Subcutaneous abdominal adipose tissue (tissue), 5 donors: Measurements from ENCODE around the gene SUMF1.
"Not testable (repeated sequence)": the region's sequence is repeated elsewhere in the genome, so short reads cannot be mapped to it uniquely, and the experiment has no call there.

ENCODE experiments used
- H3K27ac ChIP-seq: one replicate; pipeline ENCODE4 v1.7.0; 2013; ENCODE audit warnings: low read depth, mild to moderate bottlenecking, inconsistent platforms, low read length, moderate library complexity
- H3K27me3 ChIP-seq, 5 donors: one replicate each; pipeline ENCODE4 v1.7.0; 2013; ENCODE audit warnings: low read length in 5 of 5, inconsistent platforms in 1 of 5; ENCODE audit not compliant: control insufficient read depth in 5 of 5, insufficient read depth in 4 of 5
- H3K36me3 ChIP-seq, 5 donors: one replicate each; pipeline ENCODE4 v1.7.0; 2013; ENCODE audit warnings: low read length in 5 of 5; ENCODE audit not compliant: control insufficient read depth in 5 of 5, insufficient read depth in 5 of 5
- H3K4me1 ChIP-seq, 5 donors: one replicate each; pipeline ENCODE4 v1.7.0; 2013; ENCODE audit warnings: low read length in 5 of 5, mild to moderate bottlenecking in 3 of 5, moderate library complexity in 1 of 5; ENCODE audit not compliant: control insufficient read depth in 5 of 5, insufficient read depth in 5 of 5
- H3K4me3 ChIP-seq, 5 donors: one replicate each; pipeline ENCODE4 v1.7.0; 2013; ENCODE audit warnings: low read length in 5 of 5, low read depth in 1 of 5
- H3K9ac ChIP-seq, 5 donors: one replicate each; pipeline ENCODE4 v1.7.0; 2013; ENCODE audit warnings: low read length in 5 of 5, mild to moderate bottlenecking in 4 of 5, moderate library complexity in 3 of 5
- H3K9me3 ChIP-seq, 5 donors: one replicate each; pipeline ENCODE4 v1.7.0; 2013; ENCODE audit warnings: low read length in 5 of 5; ENCODE audit not compliant: control insufficient read depth in 5 of 5
- donor health status: healthy.
- donor health status: healthy.
- donor health status: healthy.
- donor health status: healthy.
- donor health status: healthy.

SUMF1 gene

DNA sequence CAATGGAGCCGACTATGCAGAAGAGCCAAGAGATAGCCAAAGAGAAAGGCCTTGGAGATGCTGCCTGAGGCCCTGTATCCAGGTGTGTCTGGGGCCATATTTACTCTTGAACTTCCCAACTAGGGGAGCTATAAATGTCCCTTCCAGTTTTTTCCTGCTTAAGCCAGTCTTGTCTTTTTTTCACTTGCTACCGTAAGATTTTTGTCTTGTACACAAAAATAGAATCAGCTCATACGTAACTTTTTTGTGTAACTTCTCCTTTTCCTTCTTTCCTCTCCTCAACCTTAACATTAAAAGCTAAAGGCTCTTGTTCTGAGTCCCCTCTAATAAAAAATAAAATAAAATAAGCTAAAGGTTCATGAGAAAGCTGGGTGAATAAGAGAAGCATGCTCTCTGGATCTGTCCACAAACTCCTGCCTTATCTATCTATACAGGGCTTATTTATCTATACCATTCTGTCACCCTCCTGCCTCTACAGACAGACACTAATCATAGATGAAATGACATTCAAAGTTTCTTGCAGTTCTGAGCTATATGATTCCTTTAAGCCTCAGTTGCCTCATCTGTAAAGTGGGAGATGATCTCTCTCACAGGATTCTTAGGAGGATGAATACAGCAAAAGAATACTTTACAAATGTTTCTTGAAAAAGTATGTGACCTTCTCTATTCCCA lies 4.6 kb downstream of the SUMF1 start:
- Histone ChIP-seq H3K27me3 (no peaks in the 10 kb centered on the region), H3K9me3 (no peaks in the 10 kb centered on the region), H3K4me1 (peaks cover 0 to 13% (median 11%) of the 10 kb centered on the region in 5 donors), H3K36me3 (no peaks in the 10 kb centered on the region), H3K4me3 (no peak overlapping the region), H3K27ac (no peak overlapping the region), H3K9ac (no peak overlapping the region)

DNA sequence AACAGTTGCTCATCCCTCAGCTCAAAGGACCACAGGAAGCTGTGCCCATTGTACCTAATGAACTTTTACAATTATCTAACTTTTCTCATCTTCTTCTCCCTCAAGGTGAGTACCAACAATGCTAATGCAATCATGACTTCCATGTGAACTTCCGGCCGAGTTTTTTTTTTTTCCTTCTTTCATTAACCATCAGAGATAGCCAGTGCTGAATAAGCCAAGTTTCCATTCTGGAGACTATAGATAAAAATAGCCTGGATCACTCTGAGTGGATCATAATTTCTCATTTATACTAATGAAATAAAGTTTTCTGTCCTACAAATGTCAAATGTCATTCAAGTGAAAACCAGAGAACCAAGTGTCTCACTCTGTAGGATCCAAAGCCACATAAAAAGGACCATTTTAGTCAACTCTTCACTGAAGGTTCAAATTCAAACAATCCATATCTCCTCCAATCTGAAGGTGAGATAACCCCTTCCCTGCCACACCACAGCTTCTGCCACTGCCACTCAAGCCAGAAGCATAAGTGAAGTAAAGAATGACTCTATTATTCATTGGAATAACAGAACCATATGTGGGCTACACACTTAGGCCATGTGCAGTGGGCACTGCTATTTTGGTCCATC lies 5.5 kb downstream of the SUMF1 start:
- no peaks in the 10 kb centered on the region for H3K27me3 ChIP-seq
- H3K9me3 ChIP-seq: no peaks in the 10 kb centered on the region
- H3K9ac ChIP-seq: no peak overlapping the region
- H3K27ac ChIP-seq: no peak overlapping the region
- no peaks in the 10 kb centered on the region for H3K36me3 ChIP-seq
- H3K4me3 ChIP-seq: no peak overlapping the region
- H3K4me1 ChIP-seq: peaks cover 0 to 8% (median 5%) of the 10 kb centered on the region in 5 donors

DNA sequence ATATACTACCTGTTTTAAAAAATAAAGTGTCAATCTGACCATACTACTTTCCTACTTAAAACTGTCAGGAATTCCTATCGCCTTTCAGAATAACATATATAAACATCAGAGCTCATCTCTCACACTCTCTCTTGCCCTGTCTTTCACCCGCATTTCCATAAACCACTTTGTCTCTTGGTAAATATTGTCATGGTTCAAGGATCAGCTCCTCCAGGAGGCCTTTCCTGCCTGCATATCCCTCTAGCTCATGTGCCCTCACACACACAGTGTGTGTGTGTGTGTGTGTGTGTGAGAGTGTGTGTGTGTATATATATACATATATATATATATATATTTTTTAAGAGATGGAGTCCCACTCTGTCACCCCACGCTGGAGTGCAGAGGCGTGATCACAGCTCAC lies 6.7 kb downstream of the SUMF1 start:
- H3K9me3 ChIP-seq: no peaks in the 10 kb centered on the region
- H3K4me3 ChIP-seq: no peak overlapping the region
- no peak overlapping the region for H3K9ac ChIP-seq
- H3K4me1 ChIP-seq: no peaks in the 10 kb centered on the region
- H3K36me3 ChIP-seq: no peaks in the 10 kb centered on the region
- H3K27ac ChIP-seq: no peak overlapping the region
- H3K27me3 ChIP-seq: no peaks in the 10 kb centered on the region

DNA sequence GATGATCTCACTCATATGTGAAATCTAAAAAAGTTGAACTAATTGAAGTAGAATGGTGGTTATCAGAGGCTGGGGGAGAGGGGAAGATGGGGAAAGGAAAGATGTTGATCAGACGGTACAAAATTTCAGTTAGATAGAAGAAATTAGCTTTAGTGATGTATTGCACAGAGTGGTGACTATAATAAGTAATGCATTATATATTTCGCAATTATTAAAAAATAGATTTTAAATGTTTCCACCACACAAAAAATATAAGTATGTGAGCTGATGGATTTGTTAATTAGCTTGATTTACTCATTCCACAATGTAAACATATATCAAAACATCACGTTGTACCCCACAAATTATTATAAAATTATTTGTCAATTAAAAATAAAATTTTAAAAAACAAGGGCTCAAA lies 8.1 kb downstream of the SUMF1 start:
- H3K27me3 ChIP-seq: no peaks in the 10 kb centered on the region
- no peak overlapping the region for H3K9ac ChIP-seq
- no peaks in the 10 kb centered on the region for H3K9me3 ChIP-seq
- H3K4me1 ChIP-seq: no peaks in the 10 kb centered on the region
- H3K4me3 ChIP-seq: no peak overlapping the region
- no peak overlapping the region for H3K27ac ChIP-seq
- no peaks in the 10 kb centered on the region for H3K36me3 ChIP-seq

GRCh38 chr3:4456780-4457179 lies 10.3 kb downstream of the SUMF1 start:
- H3K27ac ChIP-seq, H3K9ac ChIP-seq, H3K4me3 ChIP-seq, H3K36me3 ChIP-seq, H3K4me1 ChIP-seq, H3K27me3 ChIP-seq, H3K9me3 ChIP-seq: not testable (repeated sequence)

- no peak overlapping the region for H3K4me3 ChIP-seq
- H3K9me3 ChIP-seq: no peaks in the 10 kb centered on the region
- H3K27me3 ChIP-seq: no peaks in the 10 kb centered on the region
- H3K27ac ChIP-seq: no peak overlapping the region
- no peak overlapping the region for H3K9ac ChIP-seq
- peaks cover 0 to 10% (median 3%) of the 10 kb centered on the region in 5 donors for H3K36me3 ChIP-seq
- H3K4me1 ChIP-seq: peaks cover 0 to 7% (median 0%) of the 10 kb centered on the region in 5 donors
Measured at GRCh38 chr3:4454142-4454541, 12.9 kb downstream of the SUMF1 start.

- Histone ChIP-seq H3K27me3 (no peaks in the 10 kb centered on the region), H3K4me1 (peaks cover 0 to 7% (median 0%) of the 10 kb centered on the region in 5 donors), H3K4me3 (no peak overlapping the region), H3K9me3 (no peaks in the 10 kb centered on the region), H3K9ac (no peak overlapping the region), H3K36me3 (peaks cover 14 to 36% (median 21%) of the 10 kb centered on the region in 5 donors), H3K27ac (no peak overlapping the region)
Measured at GRCh38 chr3:4449043-4449805, 17.8 kb downstream of the SUMF1 start.

GRCh38 chr3:4448187-4448586 lies 18.9 kb downstream of the SUMF1 start:
- Histone ChIP-seq H3K27me3 (no peaks in the 10 kb centered on the region), H3K27ac (no peak overlapping the region), H3K4me1 (peaks cover 0 to 7% (median 0%) of the 10 kb centered on the region in 5 donors), H3K4me3 (no peak overlapping the region), H3K9ac (no peak overlapping the region), H3K36me3 (peaks cover 16 to 36% (median 21%) of the 10 kb centered on the region in 5 donors), H3K9me3 (no peaks in the 10 kb centered on the region)

- H3K4me3 ChIP-seq: no peak overlapping the region
- no peaks in the 10 kb centered on the region for H3K27me3 ChIP-seq
- H3K36me3 ChIP-seq: peaks cover 16 to 36% (median 21%) of the 10 kb centered on the region in 5 donors
- H3K4me1 ChIP-seq: peaks cover 0 to 7% (median 0%) of the 10 kb centered on the region in 5 donors
- H3K9ac ChIP-seq: no peak overlapping the region
- no peaks in the 10 kb centered on the region for H3K9me3 ChIP-seq
- no peak overlapping the region for H3K27ac ChIP-seq
Measured at GRCh38 chr3:4447295-4447999, 19.6 kb downstream of the SUMF1 start.
